Measurements from ENCODE around the gene KIFC3. TPM values are rescaled to one million over a fixed set of nuclear protein-coding genes. Genes with fewer than 3 reads are reported as not detected.
A peak's percentile ranks its signal among the peaks of the same experiment; 100 is the strongest.

The KIFC3 gene
- total and polyA plus RNA-seq, 2 of the 8 experiments (the other 6 are each of a cell fraction or from before 2014, with no cell fraction given) = 2.1 to 7.1 TPM

- no peak overlapping the region for H3K23ac ChIP-seq (ENCODE audit: insufficient read length)
- H2BK5ac ChIP-seq (ENCODE audit: low read depth, low read length) = 0 out of 2 replicates have a peak overlapping the region, but pooled peaks have one; percentile 60
- H4K91ac ChIP-seq (replicated peaks; ENCODE audit: insufficient read length, low read length) = no peak overlapping the region
- DNase-seq (ENCODE audit: low read depth in 1 of 2, low spot score in 2 of 2) (peak in 1 of 2 experiments; percentile 99), FAIRE-seq (no peak)
- H3K27me3 ChIP-seq (replicated peaks in 1 of 4; ENCODE audit: control insufficient read depth in 3 of 4, extremely low read depth in 1 of 4, insufficient read depth in 3 of 4, low read length in 3 of 4) = no peaks in the 10 kb centered on the region; a peak in 1 of 7 replicates
- H3K79me1 ChIP-seq (ENCODE audit: low read depth, low read length) = no peaks in the 10 kb centered on the region
- peak overlapping the region; percentile 21 for H4K5ac ChIP-seq (ENCODE audit: insufficient read length, low read depth, low read length)
- H3K4me1 ChIP-seq (replicated peaks in 1 of 4; ENCODE audit: control insufficient read depth in 3 of 4, insufficient read depth in 4 of 4, low read length in 3 of 4) = peaks cover 0 to 12% (median 7%) of the 10 kb centered on the region in 4 experiments; a peak in 4 of 7 replicates
- no peak overlapping the region for H3K18ac ChIP-seq (ENCODE audit: extremely low read depth, low read length)
- H3K79me2 ChIP-seq (ENCODE audit: control insufficient read depth in 1 of 2, insufficient read depth in 2 of 2, low read length in 2 of 2) = no peaks in the 10 kb centered on the region
- H3K23me2 ChIP-seq (ENCODE audit: low read depth, low read length) = no peaks in the 10 kb centered on the region
- H3K36me3 ChIP-seq (ENCODE audit: control insufficient read depth in 2 of 4, insufficient read depth in 4 of 4, low read length in 3 of 4) = peaks cover 0 to 12% (median 4%) of the 10 kb centered on the region in 4 experiments; a peak in 5 of 8 replicates
- H3K56ac ChIP-seq (replicated peaks; ENCODE audit: insufficient read length, low read depth, low read length) = no peak overlapping the region
- no peak overlapping the region for H3K4ac ChIP-seq (replicated peaks; ENCODE audit: insufficient read length, low read depth, low read length)
- no peak overlapping the region for H2AFZ ChIP-seq (ENCODE audit: low read length)
- no peak overlapping the region for H2BK20ac ChIP-seq (ENCODE audit: low read length)
- no peak overlapping the region for H2BK120ac ChIP-seq (replicated peaks; ENCODE audit: low read depth, low read length)
- H3K9me3 ChIP-seq (ENCODE audit: insufficient read depth in 2 of 2, low read depth in 1 of 2, low read length in 1 of 2) = no peaks in the 10 kb centered on the region
- H2BK15ac ChIP-seq (ENCODE audit: low read length) = no peak overlapping the region
- no peak overlapping the region for H2AK5ac ChIP-seq (ENCODE audit: low read depth, low read length)
- CTCF ChIA-PET (ENCODE audit: partially characterized antibody) = interaction anchor here (0.8 to 4.4 kb wide), 29 partner anchors 9 to 354 kb away, joined by 3 to 24 read pairs (median 4); partner anchors contain the start of genes ADGRG3 and KATNB1
- H3K14ac ChIP-seq (ENCODE audit: insufficient read length) = no peak overlapping the region
- no peak overlapping the region for H3K4me3 ChIP-seq (ENCODE audit: extremely low read depth in 1 of 4, insufficient read depth in 2 of 4, low read depth in 3 of 4, low read length in 4 of 4)
- H2BK12ac ChIP-seq (ENCODE audit: low read depth, low read length) = no peak overlapping the region
- H4K20me1 ChIP-seq (replicated peaks in 1 of 2; ENCODE audit: control insufficient read depth in 1 of 2, insufficient read depth in 2 of 2, low read length in 2 of 2) = peaks cover 4 to 7% of the 10 kb centered on the region in 2 experiments
- 67% methylated on average over 10 of the region's 11 CpGs; no CpG with 5 or more reads in 1 of the 2 experiments for WGBS, 2 experiments (ENCODE audit: extremely low coverage in 1 of 2, insufficient coverage in 1 of 2, insufficient read length in 1 of 2, insufficient replicate concordance in 2 of 2, low coverage in 1 of 2, low lambda C conversion rate in 2 of 2, missing lambda C conversion rate in 1 of 2)
- no peak overlapping the region for H4K8ac ChIP-seq (ENCODE audit: extremely low read depth, insufficient read depth, low read length)
- no peak overlapping the region for H3K4me2 ChIP-seq (ENCODE audit: insufficient read depth in 1 of 2, low read depth in 2 of 2, low read length in 2 of 2)
- H3K27ac ChIP-seq (ENCODE audit: low read depth, low read length) = no peak overlapping the region
- H3K9ac ChIP-seq (replicated peaks in 1 of 4; ENCODE audit: extremely low read depth in 1 of 4, low read depth in 3 of 4, low read length in 3 of 4) = no peak overlapping the region
- POLR2A ChIA-PET (ENCODE audit: partially characterized antibody) = interaction anchor here (2.5 kb wide), 1 partner anchor 22 kb away, joined by 9 read pairs; the partner anchor contains the start of gene KATNB1
- TF ChIP-seq CREB1 (IDR thresholded peaks at IDR 0.05) = no peak
- TF ChIP-seq SP1 (IDR thresholded peaks at IDR 0.05; ENCODE audit: low read depth, low read length) = peak; percentile 54; the same call in 1 of the 2 replicates
- TF ChIP-seq MAFK (IDR thresholded peaks at IDR 0.05; ENCODE audit: low read depth, low read length) = no peak
- TF ChIP-seq YY1 (IDR thresholded peaks at IDR 0.05; ENCODE audit: low read depth, low read length) = 0 out of 2 replicates have a peak, but pooled peaks have one; percentile 35
- no peak for TF ChIP-seq POU5F1 (IDR thresholded peaks at IDR 0.05; ENCODE audit: low read depth, low read length)
- TF ChIP-seq BACH1 (IDR thresholded peaks at IDR 0.05; ENCODE audit: low read length) = no peak
- TF ChIP-seq HDAC6 (IDR thresholded peaks at IDR 0.05; ENCODE audit: low read depth, low read length) = no peak
- TF ChIP-seq TAF7 (optimal IDR thresholded peaks at IDR 0.05; ENCODE audit: borderline replicate concordance, low read depth, low read length) = peak; percentile 23
- no peak for TF ChIP-seq SUZ12 (IDR thresholded peaks at IDR 0.05; ENCODE audit: low read length)
- peak; percentile 89 to 93 (median 91) for TF ChIP-seq CTCF (IDR thresholded peaks at IDR 0.05; ENCODE audit: control extremely low read depth in 1 of 3, insufficient read depth in 1 of 3, low read depth in 1 of 3, low read length in 3 of 3)
- 0 out of 2 replicates have a peak, but pooled peaks have one; percentile 23 for TF ChIP-seq CHD2 (IDR thresholded peaks at IDR 0.05; ENCODE audit: low read length)
- TF ChIP-seq EGR1 (IDR thresholded peaks at IDR 0.05; ENCODE audit: borderline replicate concordance, low read depth, low read length) = peak; percentile 42; the same call in 1 of the 2 replicates
Observed at GRCh38 chr16:57757326-57757786, 44.9 kb downstream of the KIFC3 start.
